Neural progenitor cell (in vitro differentiated cells): Measurements from ENCODE around the gene COG4. TPM values are rescaled to one million over a fixed set of nuclear protein-coding genes. Genes with fewer than 3 reads are reported as not detected.
A peak's percentile ranks its signal among the peaks of the same experiment; 100 is the strongest.

Source experiments
- DNase-seq: peaks from one replicate; pipeline ENCODE4 v3.0.0-alpha.2; 2016; ENCODE audit warnings: low spot score
- H2AFZ ChIP-seq: fragments of 200-600 bp; sonication (generic); replicated peaks from 2 replicates; pipeline ENCODE4 v1.6.1; 2016; ENCODE audit warnings: antibody characterized with exemption
- H3F3A ChIP-seq: fragments of 200-600 bp; sonication (generic); 2 replicates; pipeline ENCODE4 v1.6.1; 2016; ENCODE audit warnings: antibody characterized with exemption, low read depth
- H3K27ac ChIP-seq: fragments of 200-600 bp; sonication (generic); 2 replicates; pipeline ENCODE4 v1.5.1; 2016; ENCODE audit warnings: mild to moderate bottlenecking
- H3K27me3 ChIP-seq: fragments of 200-600 bp; sonication (generic); 2 replicates; pipeline ENCODE4 v1.6.1; 2016; ENCODE audit warnings: mild to moderate bottlenecking, moderate library complexity
- H3K36me3 ChIP-seq: fragments of 200-600 bp; sonication (generic); 2 replicates; pipeline ENCODE4 v1.5.1; 2016
- H3K4me1 ChIP-seq: fragments of 200-600 bp; sonication (generic); 2 replicates; pipeline ENCODE4 v1.6.1; 2016; ENCODE audit warnings: mixed run types
- H3K4me2 ChIP-seq: fragments of 200-600 bp; sonication (generic); 2 replicates; pipeline ENCODE4 v1.6.1; 2016
- H3K4me3 ChIP-seq: fragments of 200-600 bp; sonication (generic); 2 replicates; pipeline ENCODE4 v1.5.1; 2016
- H3K79me2 ChIP-seq: fragments of 200-600 bp; sonication (generic); 2 replicates; pipeline ENCODE4 v1.6.1; 2016; ENCODE audit warnings: low read depth
- H3K9ac ChIP-seq: fragments of 200-600 bp; sonication (generic); 2 replicates; pipeline ENCODE4 v1.6.1; 2016
- H3K9me3 ChIP-seq: fragments of 200-600 bp; sonication (generic); 2 replicates; pipeline ENCODE4 v1.5.1; 2016; ENCODE audit warnings: low read depth
- H4K20me1 ChIP-seq: fragments of 200-600 bp; sonication (generic); 2 replicates; pipeline ENCODE4 v1.6.1; 2016; ENCODE audit warnings: low read depth
- H3K27ac Mint-ChIP-seq: 3 replicates; pipeline ENCODE4 v1.8.0; 2021; ENCODE audit warnings: mixed read lengths
- H3K27me3 Mint-ChIP-seq: 2 replicates; pipeline ENCODE4 v1.8.0; 2022; ENCODE audit warnings: low read depth, mild to moderate bottlenecking, inconsistent platforms, moderate library complexity, mixed read lengths; ENCODE audit not compliant: insufficient read depth
- H3K36me3 Mint-ChIP-seq: 3 replicates; pipeline ENCODE4 v1.8.0; 2021; ENCODE audit warnings: mixed read lengths
- H3K4me1 Mint-ChIP-seq: 3 replicates; pipeline ENCODE4 v1.8.0; 2021; ENCODE audit warnings: mixed read lengths
- H3K4me3 Mint-ChIP-seq: 3 replicates; pipeline ENCODE4 v1.8.0; 2021; ENCODE audit warnings: mild to moderate bottlenecking, moderate library complexity, mixed read lengths
- H3K9me3 Mint-ChIP-seq: 3 replicates; pipeline ENCODE4 v1.8.0; 2020; ENCODE audit warnings: mixed read lengths
- EZH2 ChIP-seq: fragments of 200-600 bp; sonication (generic); IDR thresholded peaks from 2 replicates; pipeline ENCODE4 v1.6.1; 2017; ENCODE audit warnings: antibody characterized with exemption, mild to moderate bottlenecking, moderate library complexity
- EZH2phosphoT487 ChIP-seq: fragments of 200-600 bp; sonication (generic); IDR thresholded peaks from 2 replicates; pipeline ENCODE4 v1.6.1; 2017; ENCODE audit warnings: antibody characterized with exemption
- total RNA-seq: library from RNA; depleted of rRNA; stranded (reverse); fragments of >200 nt; gene quantifications from 2 replicates; pipeline ENCODE4 v1.2.3, GENCODE V29; 2015; ENCODE audit warnings: low replicate concordance
- TF ChIP-seq, protein P1 (sequence below): fragments of 200-600 bp; sonication (generic); IDR thresholded peaks from 2 replicates; pipeline ENCODE4 v1.5.1; 2017; ENCODE audit warnings: antibody characterized with exemption, mild to moderate bottlenecking

Gene COG4
- total RNA-seq, 1 donor from 2014 or later = 62.4 TPM

DNA sequence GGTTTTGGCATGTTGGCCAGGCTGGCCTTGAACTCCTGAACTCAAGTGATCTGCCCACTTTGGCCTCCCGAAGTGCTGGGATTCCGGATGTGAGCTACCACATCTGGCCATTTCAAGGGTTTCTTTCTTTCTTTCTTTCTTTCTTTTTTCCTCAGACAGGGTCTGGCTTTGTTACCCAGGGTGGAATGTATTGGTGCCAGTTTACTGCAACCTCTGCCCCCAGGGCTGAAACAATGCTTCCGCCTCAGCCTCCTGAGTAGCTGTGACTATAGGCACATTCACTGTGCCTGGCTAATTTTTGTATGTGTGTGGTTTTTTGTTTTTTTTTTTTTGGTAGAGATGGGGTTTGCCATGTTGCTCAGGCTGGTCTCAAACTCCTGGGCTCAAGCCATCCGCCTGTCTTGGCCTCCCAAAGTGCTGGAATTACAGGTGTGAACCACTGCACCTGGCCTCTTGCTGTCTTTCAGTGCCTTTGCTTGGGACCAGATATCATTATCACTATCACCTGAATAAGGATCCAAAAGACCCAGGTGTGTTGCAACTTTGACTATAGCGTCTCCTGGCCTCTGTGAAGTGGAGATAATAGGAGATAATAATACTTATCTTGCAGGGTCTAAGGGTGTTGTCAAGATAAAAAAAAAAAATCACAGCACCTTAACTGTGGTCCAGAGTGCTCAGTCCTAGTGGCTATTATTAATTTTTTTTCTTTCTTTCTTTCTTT lies 65.7 kb downstream of the COG4 start:
- Histone ChIP-seq H4K20me1 (no peaks in the 10 kb centered on the region), H3K79me2 (peaks cover 7% of the 10 kb centered on the region), H3F3A (peaks cover 11% of the 10 kb centered on the region), H3K27me3 (no peaks in the 10 kb centered on the region), H3K27ac (no peak overlapping the region), H2AFZ (no peak overlapping the region), H3K9me3 (no peaks in the 10 kb centered on the region), H3K4me1 (peaks cover 7% of the 10 kb centered on the region), H3K4me3 (no peak overlapping the region), H3K36me3 (no peaks in the 10 kb centered on the region), H3K9ac (no peak overlapping the region), H3K4me2 (no peak overlapping the region)
- no peak for DNase-seq
- Mint-ChIP-seq H3K9me3 (no peaks in the 10 kb centered on the region), H3K27me3 (peaks cover 2% of the 10 kb centered on the region), H3K27ac (no peak overlapping the region), H3K4me1 (peaks cover 16% of the 10 kb centered on the region), H3K4me3 (no peak overlapping the region), H3K36me3 (no peaks in the 10 kb centered on the region)
- no peak for TF ChIP-seq EZH2phosphoT487
- TF ChIP-seq, protein P1, sequence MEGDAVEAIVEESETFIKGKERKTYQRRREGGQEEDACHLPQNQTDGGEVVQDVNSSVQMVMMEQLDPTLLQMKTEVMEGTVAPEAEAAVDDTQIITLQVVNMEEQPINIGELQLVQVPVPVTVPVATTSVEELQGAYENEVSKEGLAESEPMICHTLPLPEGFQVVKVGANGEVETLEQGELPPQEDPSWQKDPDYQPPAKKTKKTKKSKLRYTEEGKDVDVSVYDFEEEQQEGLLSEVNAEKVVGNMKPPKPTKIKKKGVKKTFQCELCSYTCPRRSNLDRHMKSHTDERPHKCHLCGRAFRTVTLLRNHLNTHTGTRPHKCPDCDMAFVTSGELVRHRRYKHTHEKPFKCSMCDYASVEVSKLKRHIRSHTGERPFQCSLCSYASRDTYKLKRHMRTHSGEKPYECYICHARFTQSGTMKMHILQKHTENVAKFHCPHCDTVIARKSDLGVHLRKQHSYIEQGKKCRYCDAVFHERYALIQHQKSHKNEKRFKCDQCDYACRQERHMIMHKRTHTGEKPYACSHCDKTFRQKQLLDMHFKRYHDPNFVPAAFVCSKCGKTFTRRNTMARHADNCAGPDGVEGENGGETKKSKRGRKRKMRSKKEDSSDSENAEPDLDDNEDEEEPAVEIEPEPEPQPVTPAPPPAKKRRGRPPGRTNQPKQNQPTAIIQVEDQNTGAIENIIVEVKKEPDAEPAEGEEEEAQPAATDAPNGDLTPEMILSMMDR = no peak
- TF ChIP-seq EZH2 = no peak

DNA sequence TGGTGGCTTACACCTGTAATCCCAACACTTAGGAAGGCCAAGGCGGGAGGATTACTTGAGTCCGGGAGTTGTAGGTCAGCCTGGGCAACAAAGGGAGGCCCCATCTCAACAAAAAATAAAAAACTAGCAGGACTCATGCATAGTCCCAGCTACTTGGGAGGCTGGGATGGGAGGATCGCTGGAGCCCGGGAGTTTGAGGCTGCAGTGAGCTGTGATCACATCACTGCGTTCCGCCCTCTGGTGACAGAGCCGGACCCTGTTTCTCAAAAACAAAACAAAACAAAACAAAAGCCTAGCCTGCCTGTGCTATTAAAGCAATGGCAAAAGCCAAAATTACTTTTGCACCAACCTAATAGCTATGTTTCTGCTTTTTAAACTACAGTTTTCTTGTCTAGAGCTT lies 67.4 kb downstream of the COG4 start:
- Histone ChIP-seq H4K20me1 (no peaks in the 10 kb centered on the region), H2AFZ (no peak overlapping the region), H3K4me1 (peaks cover 7% of the 10 kb centered on the region), H3K36me3 (no peaks in the 10 kb centered on the region), H3K4me2 (no peak overlapping the region), H3K9ac (no peak overlapping the region), H3K4me3 (no peak overlapping the region), H3K79me2 (peaks cover 7% of the 10 kb centered on the region), H3F3A (peaks cover 11% of the 10 kb centered on the region), H3K9me3 (no peaks in the 10 kb centered on the region), H3K27ac (peak overlapping the region; percentile 20), H3K27me3 (no peaks in the 10 kb centered on the region)
- Mint-ChIP-seq H3K4me3 (peak overlapping the region; percentile 94), H3K27ac (no peak overlapping the region), H3K9me3 (no peaks in the 10 kb centered on the region), H3K4me1 (peaks cover 16% of the 10 kb centered on the region), H3K36me3 (no peaks in the 10 kb centered on the region), H3K27me3 (peaks cover 2% of the 10 kb centered on the region)
- no peak for DNase-seq
- TF ChIP-seq EZH2phosphoT487 = no peak
- TF ChIP-seq, protein P1 = peak; percentile 7

- Histone ChIP-seq H3K9me3 (no peaks in the 10 kb centered on the region), H4K20me1 (no peaks in the 10 kb centered on the region), H3K4me3 (peak within 1 kb of the TSS; percentile 74), H3K9ac (peak within 1 kb of the TSS; percentile 99), H3K79me2 (peaks cover 7% of the 10 kb centered on the region), H3K27me3 (no peaks in the 10 kb centered on the region), H3K36me3 (no peaks in the 10 kb centered on the region), H2AFZ (peak within 1 kb of the TSS; percentile 97), H3K4me2 (peak within 1 kb of the TSS; percentile 90), H3K4me1 (peaks cover 7% of the 10 kb centered on the region), H3K27ac (peak within 1 kb of the TSS; percentile 100), H3F3A (peaks cover 11% of the 10 kb centered on the region)
- Mint-ChIP-seq H3K4me1 (peaks cover 14% of the 10 kb centered on the region), H3K4me3 (peak within 1 kb of the TSS; percentile 94), H3K27me3 (peaks cover 3% of the 10 kb centered on the region), H3K27ac (peak within 1 kb of the TSS; percentile 97), H3K9me3 (no peaks in the 10 kb centered on the region), H3K36me3 (no peaks in the 10 kb centered on the region)
- DNase-seq = peak; percentile 96
- TF ChIP-seq, protein P1 = peak; percentile 61
- TF ChIP-seq EZH2phosphoT487 (no peak), EZH2 (peak; percentile 26)
Measured at GRCh38 chr16:70454222-70455034, 68.9 kb downstream of the COG4 start, which contains the start of gene FCSK. TSS of gene FCSK (plus strand) at chr16:70454595. CDS start at chr16:70463191, 8,596 bp downstream.
